ENCODE data around the gene SCN2B.

Gene SCN2B

DNA sequence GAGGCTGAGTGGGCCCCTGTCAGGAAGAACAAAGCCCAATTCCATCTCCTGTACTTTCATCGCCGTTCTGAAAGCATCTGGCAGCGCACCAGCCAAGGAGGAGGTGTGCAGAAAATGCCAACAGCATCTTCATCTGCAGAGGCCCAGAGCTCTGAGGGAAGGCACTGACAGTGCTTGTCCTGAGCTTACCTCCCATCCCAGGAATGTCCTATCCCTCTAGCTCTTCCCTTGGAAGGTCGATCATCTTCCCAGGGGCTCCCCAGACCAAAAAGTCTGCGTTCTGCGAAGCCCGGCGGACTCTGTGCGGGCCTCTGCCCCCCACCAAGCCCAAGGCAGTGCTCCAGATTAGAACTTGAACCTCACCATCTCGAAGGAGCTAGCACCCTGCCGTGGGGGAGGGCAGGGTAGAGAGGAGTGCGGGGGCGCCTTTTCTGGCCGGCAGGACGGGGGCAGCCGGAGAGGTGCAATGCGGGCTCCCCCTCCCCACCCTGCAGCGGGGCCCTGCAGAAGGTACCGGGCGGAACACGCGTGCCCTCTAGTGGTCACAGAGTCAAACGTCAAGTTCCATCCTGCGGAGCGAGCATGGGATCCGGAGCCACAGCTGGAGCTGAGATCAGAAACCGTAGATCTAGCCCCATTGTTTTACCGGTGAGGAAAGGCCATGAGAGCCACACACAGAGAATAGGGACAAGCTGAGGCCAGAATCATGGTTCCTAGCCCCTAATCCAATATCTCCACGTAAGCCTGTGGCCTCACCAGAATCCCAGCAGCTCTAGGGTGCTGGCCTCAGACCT, 5.0 kb downstream of the SCN2B start:
- DNase-seq = peak; percentile 21

DNA sequence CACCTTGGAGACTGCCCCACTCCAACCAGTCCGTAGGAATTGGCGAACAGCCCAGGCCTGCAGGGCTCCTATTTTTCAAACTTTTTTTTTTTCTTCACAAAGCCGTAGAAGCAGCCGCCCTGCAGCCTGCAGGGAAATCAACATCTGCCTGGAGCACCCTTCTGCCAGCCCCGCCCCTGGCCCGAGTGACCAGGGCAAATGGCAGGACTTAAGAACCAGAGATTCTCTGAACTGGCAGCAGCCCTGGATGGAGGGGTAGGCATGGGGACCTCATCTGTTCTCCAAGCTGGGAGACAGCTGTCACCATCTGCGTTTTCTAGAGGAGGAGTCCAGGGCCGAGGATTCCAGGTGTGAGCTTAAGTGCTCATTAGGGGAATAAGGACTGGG, 5.6 kb downstream of the SCN2B start:
- DNase-seq = no peak

DNA sequence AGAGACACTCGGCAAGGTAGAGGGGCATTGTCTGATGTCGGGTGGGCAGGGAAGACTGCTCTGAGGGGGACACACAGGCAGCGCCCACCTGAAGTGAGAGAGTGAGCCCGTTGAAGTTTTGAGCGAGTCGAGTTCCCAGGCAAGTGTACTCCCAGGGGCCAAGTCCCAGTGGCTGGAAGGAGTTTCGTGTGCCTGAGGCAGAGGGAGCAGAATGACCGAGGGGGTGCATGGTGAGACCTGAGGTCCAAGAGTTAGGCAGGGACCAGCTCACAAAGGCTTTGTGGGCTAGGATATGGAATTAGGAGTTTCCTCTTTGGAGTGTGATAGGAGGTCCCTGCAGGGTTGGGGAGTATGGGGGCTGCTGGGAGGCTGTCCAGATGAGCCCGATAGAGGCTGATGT, 6.2 kb downstream of the SCN2B start:
- no peak for DNase-seq

DNA sequence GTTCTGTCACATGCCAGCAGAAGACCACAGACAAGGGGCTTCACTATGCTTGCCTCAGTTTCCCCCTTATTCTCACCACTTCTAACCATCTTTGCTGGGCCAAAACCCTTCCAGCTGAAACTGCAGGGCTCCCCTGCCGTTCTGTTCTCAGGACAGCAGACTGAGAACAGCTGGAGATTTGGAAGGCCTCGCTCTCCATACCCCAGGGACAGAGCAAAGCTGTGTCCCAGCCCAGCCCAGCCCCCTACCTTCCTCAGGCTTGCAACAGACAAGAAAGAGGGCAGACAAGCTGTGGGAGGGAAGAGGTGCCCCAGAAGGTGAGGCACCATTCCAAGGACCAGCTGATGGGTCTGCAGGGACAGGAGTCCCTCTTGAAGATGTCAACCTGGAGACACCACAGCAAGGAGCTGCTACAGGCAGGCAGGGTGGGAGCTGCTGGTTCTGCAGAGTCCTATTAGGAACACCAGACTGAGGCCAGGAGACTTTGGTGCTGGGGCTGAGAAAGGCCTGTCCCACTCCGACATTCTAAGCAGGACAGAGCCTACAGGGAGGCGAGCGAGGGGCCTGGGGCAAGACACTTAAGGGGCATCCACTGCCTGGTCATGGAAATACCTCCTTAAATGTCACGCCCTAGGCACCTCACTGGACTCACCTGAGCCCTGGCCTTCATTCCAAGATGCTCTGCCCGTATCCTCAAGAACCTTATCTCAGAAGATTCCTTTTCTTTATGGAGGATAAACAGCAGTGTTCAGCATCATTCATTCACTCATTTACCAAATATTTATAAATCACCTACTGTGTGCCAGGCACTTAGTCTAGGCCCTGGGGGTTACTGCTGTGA, 6.9 kb downstream of the SCN2B start:
- no peak for DNase-seq

DNA sequence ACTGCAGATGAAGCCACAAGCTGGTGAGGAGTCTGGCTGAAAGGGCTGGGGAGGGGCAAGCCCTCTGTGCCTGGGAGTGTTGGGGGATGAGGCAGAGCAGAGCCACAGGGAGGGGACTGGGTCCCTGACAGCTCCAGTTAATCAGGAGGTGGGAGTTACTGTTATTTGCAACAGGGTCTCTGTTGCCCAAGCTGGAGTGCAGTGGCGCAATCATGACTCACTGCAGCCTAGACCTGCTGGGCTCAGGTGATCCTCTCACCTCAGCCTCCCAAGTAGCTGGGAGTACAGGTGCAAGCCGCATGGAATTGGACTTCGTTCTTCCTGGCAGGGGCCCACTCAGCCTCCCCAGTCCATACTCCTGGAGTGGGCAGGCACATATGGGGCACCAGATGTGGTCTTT, 7.7 kb downstream of the SCN2B start:
- DNase-seq = no peak

DNA sequence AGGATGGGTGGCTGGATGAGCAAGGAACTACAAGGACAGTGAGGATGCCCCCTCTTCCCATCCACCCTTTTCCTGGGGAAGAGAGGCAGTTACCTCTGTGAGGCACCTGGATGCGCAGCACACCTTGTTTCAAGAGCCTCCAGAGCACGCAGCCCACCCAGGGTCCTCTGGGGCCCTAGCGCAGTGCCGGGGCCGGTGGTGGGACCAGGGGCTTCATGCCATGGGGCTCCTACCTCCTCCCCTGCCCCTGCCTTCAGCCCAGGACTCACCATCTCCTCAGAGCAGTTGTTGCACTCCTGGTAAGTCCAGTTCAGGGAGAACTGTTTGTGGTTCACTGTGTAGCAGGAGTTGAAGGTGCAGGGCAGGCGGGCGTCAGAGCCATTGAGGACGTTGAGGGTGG, 8.1 kb downstream of the SCN2B start:
- DNase-seq = no peak

DNA sequence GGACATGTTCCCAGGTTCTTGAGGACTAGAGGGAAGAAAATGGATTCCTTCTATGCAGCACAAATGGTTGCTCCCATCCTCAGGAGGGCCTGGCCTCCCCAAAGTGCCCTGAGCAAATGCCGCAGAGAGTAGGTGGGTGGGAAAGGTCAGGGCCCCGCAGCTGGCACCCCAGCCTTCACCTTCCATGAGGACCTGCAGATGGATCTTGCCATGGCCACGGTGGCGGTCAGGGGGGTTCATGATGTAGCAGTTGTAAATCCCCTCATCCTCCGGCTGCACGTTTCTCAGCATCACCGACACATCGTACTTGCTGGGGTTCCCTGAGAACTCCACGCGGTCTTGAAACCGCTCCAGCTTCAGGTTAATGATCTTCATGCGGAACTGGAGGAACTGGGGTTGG, 8.5 kb downstream of the SCN2B start:
- no peak for DNase-seq

DNA sequence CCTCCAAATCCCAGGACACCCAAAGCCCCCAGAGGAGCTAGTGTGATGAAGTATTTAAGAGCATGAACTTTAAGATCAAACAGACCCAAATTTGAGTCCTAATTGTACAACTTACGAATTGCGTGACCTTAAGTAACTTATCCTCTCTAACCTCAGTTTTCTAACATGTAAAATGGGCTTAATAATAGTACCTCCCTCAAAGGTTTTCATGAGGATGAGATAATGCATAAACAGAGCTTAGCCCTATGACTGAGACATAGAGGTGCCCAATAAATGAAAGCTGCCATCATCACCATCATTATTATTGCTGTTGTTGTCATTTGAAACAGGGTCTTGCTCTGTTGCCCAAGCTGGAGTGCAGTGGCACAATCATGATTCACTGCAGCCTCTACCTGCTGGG, 9.2 kb downstream of the SCN2B start:
- DNase-seq = no peak

DNA sequence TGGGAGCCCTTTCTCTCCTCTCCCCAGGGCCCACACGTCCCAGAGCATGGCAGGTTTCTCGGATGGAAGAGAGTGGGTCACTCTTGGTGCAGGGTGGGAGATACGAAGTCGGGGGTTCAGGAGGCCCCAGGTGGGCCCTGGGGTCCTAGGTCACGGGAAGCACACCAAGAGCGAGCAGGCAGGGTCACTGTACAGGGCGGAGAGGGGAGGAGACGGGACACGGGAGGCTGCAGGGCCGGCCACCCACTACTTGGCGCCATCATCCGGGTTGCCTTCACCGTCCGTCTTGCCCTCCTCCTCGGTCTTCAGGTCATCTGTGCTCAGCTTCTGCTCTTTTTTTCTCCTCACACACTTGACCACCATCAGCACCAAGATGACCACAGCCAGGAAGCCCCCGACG, 9.8 kb downstream of the SCN2B start:
- DNase-seq = no peak

DNA sequence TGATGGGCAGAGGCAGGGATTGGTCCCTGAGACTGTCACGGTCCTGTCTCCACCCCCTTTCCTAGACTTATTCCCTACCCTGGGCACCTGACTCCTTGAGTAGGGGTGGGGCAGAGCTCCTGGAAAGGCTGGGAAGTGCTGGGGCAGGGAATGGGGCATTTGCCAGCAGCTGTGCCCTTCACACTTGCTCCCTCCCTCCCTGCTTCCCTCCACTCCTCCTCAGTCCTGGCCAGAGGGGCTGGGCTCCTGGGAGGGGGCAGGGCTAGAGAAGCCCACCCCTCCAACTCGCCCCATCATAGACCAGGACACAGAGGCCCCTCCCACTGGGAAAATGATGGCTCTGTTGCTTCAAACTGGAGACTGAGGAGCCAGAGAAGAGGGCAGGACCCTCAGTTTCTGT, 11.6 kb downstream of the SCN2B start:
- no peak for DNase-seq

DNA sequence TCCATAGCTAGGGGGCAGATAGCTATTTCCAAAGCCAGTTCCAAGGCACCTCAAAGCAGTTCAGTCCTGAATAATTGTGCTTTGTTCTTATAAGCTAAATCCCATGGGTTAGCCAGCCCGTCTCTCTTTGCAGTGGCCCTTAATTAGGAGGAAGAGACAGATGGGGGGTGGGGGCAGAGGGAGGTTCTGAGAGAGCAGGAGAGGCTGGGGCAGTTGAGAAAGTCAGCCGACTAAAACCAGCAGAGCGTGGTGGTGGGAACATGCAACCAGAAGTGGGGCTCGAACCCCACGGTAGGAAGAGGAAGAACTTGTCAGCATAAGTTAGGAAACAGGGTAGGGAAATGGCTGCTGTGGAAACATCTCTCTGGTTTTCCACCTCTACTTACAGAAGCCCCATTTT, 12.9 kb downstream of the SCN2B start:
- DNase-seq = no peak

DNA sequence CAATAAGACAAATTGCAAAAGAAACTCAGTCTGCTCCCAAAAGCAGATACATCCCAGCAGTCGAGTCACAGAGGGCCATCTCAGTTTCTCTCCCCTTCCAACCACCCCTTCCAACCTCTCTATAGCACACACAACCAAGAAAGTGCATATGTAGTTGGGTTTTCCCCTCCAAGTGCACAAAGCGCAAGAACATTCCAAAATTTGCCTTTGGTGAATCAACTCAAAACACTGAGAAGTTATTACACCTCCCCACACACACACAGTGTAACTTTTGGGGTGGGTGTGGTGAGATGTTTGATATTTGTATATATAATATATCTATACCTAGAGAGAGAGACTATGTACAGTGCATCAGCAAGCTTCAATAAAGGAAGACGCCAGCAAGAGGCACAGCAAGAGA, 13.6 kb downstream of the SCN2B start:
- DNase-seq = no peak

DNA sequence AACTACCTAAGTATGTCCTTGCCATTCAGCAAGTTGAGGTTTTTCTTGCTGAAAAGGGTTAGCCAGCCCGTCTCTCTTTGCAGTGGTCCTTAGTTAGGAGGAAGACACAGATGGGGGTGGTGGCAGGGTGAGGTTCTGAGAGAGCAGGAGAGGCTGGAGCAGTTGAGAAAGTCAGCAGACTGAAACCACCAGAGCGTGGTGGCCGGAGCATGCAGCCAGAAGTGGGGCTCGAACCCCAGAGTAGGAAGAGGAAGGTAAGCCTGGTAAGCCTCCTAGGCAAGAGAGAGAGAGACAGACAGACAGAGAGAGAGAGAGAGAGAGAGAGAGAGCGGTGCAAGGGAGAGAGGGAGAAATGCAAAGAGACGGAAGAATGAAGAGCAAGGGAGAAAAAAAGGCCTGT, 14.7 kb downstream of the SCN2B start:
- DNase-seq = no peak

DNA sequence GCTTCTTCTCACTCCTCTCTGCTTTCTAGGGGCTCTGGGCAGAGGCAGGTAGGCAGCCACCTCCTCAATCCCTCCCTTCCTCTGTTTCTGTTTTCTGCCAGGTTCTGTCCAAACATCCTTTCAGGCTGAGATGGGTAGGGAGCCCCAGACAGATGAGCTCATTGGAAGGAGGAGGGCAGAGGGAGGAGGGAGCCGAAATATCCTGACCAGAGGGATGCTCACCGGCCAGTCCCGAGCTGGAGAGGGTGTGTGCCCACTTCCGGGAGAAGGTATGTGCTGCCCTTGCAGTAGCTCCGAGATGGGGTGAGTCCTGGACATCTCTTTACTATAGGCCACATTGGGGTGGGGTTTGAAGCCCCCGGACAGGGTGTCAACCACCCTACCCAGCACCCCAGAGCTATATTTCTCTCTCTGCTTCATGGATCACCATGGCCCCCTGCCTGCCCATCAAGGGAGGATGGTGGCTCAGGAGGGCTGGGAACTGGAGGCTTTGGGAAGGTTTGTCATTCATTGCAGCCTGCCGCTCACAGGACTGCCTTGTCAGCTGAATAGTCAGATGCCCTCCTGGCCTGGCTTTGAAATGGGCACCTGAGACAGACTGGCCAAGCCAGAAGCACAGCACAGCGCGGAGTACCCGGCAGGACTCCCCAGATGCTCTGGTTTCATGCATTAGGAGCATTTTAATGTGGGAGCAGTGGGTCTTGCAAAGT, 19.1 kb downstream of the SCN2B start:
- DNase-seq = no peak

DNA sequence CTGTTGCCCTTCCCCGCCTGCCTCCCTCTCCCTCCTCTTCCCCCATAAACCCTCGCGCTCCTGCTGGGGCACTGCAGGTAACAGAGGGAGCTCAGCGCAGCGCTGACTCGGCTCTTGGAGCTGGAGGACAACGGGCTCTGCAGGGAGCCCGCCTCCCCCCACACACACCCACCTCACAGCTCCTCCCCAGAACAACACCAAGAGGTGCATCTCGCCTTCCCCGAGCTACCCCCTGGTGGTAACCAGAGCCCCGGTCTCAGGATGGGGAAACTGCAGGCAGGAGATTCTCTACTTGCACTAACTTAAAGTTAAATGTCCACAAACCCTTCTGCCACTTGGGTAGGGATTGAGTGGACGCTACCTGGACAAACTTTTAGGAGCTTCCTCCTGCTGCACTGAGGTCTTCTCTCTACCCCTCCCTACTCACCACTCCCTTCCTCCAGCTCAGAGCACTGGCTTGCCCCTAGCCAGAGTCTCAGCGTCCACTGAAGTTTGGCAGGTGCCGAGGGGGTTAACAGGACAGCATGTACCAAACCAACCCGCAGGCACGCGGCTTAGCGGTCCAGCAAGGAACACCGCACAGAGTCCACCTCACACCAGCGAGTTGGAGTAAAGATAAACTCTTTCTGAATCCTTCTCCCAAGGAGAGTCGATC, 19.8 kb downstream of the SCN2B start:
- no peak for DNase-seq

DNA sequence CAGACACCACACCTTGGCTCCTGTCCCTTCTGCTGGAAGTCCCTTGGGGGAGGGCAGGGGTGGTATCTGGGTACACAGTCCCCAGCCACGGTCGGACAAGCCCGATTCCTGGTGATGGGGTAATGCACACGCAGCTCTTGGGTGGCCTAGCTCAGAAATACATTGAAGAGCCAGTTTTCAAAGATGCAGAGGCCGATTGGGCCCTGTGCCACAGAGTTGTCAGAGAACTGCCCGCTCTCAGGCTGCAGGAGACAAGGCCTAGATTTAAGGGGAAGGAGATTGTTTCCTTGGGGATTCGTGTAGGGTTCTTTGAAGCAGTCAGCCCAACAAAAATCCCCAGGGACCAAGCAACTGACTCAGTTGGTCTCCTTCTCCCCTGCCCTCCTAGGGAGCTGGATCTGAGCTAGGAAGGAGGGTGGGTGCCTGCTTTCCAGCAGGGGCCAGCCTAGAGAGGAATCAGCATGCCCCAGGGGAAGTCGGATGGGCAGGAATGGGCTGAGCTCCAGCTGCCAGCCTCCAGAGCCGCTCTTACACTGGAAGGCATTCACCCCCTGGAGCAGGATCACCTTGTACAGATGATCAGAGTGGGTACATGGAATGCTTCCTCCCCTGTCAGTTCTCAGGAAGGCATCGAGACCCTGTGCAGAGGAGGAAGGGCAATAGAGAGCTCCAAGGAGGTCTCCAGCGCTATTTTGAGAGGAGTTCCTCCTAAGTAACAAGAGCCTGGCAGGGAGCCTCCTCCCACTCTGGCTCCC, 20.5 kb downstream of the SCN2B start:
- no peak for DNase-seq

DNA sequence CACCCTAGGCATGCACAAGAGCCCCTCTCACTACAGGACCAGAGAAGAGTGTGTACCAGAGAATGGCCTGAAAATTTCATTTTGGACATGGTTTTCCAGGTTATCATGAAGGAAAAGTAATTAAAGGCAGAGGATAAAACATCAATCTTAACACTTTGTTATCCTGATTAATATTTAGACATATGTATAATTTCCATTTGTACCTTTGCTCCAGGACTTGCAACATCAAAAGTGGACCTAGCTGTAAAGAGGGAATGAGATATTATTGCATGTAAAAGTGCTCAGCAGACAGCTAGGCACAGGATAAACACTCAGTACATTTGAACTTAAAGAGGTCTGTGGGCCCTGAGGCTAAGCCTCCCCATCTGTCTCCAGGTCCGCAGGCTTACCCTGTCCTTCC, 21.8 kb downstream of the SCN2B start:
- no peak for DNase-seq

DNA sequence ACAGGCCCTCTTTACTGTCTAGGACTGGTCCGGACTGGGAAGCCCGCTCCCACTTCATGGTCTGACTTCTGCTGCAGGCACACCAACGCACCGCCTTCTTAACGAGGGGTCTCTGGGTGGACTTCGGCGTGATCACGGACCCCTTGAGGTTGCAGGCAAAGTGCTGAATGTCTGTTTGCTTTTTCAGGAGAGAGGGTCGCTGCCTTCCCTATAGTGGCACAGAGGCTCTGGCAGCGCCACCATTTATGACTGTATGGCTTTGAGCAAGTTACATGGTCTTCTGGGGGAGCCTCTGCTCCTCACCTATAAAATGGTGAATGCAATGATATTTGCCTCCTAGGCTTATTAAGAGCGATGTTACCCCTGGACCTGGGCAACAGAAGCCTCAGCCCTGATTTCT, 22.5 kb downstream of the SCN2B start:
- no peak for DNase-seq

DNA sequence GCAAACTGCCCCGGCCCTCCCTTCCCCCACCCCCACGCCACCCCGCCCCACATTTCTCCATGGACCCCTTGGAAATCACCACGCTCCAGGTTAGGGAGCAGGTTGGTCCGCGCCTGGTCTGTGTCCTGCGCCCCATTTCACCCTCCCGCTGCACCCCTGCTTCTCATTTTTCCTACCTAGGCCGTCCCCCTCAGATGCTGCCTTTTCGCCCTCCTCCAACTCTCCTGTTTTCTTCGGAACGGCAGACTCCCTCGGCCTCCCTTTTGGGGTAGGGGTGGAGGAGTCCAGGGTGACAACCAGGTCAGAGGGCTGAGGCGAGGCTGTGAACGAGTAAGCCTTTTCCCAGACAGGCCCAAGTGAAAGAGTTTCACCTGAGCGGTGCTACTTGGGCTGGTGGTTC, 22.9 kb downstream of the SCN2B start:
- DNase-seq = no peak

DNA sequence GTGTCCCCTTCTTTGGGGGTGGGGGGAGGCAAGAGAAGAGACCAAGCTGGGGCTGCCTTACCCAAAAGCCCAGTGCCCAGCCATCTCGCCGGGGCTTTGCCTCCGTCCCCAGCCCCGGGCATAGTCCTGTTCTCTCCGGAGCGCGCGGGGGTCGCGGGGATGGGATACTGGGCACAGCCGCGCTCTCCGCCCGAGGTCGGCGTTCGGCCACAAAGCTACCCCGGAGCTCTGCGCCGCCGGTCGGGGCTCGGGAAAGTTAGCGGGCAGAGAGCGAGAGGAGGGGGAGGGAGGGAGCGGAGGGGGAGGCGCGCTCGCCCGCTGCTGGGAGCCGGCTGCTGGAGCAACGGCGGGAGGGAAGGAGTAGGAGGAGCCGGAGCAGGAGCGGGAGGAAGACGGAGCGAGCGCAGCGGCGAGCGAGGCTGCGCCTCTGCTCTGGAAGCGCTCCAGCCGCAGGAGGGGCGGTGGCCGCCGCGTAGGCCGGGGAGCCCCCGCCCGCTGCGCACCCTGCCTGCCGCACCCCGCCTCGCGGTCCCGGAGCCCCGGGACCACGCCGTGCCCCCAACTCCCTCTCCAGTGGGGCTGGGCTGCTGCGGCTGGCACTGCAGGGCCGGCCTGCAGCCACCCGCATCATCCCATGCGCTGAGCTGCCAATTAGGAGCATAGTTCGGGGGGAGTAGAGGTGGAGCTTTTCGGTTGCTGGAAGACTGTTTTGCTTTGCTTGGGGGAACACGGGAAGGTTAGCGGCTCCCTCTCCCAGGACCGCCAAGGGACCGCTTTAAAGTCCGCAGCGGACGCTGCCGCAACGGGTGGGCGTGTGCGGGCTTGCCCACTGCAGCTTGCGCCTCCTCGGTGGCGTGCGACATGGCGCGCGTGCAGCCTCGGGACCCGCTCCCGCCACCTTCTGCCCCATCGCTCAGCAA, 23.6 kb downstream of the SCN2B start, which contains the start of gene SCN4B:
TSS of gene SCN4B (minus strand) at position 272 of the 920 bp plus-strand sequence. CDS start at position 122, 150 bp downstream.
- no peak for DNase-seq

DNA sequence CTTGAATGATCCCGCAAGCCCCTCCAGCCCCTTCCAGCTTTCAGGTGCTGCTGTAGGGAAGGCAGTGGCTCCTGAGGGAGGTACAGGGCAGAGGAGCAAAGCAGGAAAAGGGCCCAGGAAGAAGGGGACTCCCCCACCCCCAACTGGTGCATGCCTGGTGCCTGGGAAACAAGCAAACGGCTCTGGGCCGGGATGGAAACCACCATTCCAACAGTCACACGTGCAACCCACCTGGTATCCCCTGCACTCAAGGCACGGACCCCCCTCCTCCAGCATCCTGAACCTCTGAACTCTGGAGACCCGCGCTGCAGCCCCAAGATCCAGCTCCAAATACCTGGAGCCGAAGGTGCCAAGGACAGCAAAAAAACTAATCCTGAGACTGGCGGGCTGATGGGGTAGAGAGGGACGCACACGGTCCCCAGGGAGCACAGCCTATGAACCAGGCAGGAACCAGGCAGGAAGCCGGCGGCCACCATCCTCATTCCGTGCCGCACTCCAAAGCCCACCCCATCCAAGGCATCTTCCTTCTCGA, 24.4 kb downstream of the SCN2B start:
- DNase-seq = no peak
